WTC11 (cell line): ENCODE measurements around the gene TNFRSF4. TPM values are rescaled to one million over a fixed set of nuclear protein-coding genes. Genes with fewer than 3 reads are reported as not detected.
A peak's percentile ranks its signal among the peaks of the same experiment; 100 is the strongest.
"Not testable (repeated sequence)": the region's sequence is repeated elsewhere in the genome, so short reads cannot be mapped to it uniquely, and the experiment has no call there.

Source experiments
- ATAC-seq: fragments of 200-7000 bp; cut with Tn5 transposase; 2 replicates; pipeline ENCODE4 v1.10.0; 2021; ENCODE audit warnings: mild to moderate bottlenecking, moderate library complexity
- CTCF ChIA-PET: fragments of 300-600 bp; sonication (Branson Sonifier 250); formaldehyde crosslinking; loops from one replicate; lab custom pipeline; 2021; ENCODE audit warnings: antibody characterized with exemption; lab: Charles Lee
- POLR2A ChIA-PET: fragments of 350-600 bp; sonication (Branson Sonifier 250); formaldehyde crosslinking; loops from one replicate; lab custom pipeline; 2021; ENCODE audit warnings: antibody characterized with exemption; lab: Charles Lee
- DNase-seq: peaks from one replicate; pipeline ENCODE4 v3.0.0; 2021; ENCODE audit warnings: low spot score
- H3K27ac Mint-ChIP-seq: 2 replicates; pipeline ENCODE4 v1.8.0; 2021; ENCODE audit warnings: mixed read lengths
- H3K27me3 Mint-ChIP-seq: 2 replicates; pipeline ENCODE4 v1.8.0; 2021; ENCODE audit warnings: low read depth, mild to moderate bottlenecking, moderate library complexity, mixed read lengths
- H3K36me3 Mint-ChIP-seq: 2 replicates; pipeline ENCODE4 v1.8.0; 2021; ENCODE audit warnings: mixed read lengths
- H3K4me1 Mint-ChIP-seq: 2 replicates; pipeline ENCODE4 v1.8.0; 2022; ENCODE audit warnings: mixed read lengths
- H3K4me3 Mint-ChIP-seq: 2 replicates; pipeline ENCODE4 v1.8.0; 2021; ENCODE audit warnings: mild to moderate bottlenecking, moderate library complexity, mixed read lengths
- H3K9me3 Mint-ChIP-seq: 2 replicates; pipeline ENCODE4 v1.8.0; 2021; ENCODE audit warnings: mixed read lengths
- ATF1 ChIP-seq: sonication (generic); formaldehyde crosslinking; IDR thresholded peaks from 2 replicates; pipeline ENCODE4 v1.8.1; 2023; ENCODE audit warnings: mild to moderate bottlenecking, moderate library complexity, missing genetic modification reagents
- E2F4 ChIP-seq: sonication (generic); formaldehyde crosslinking; IDR thresholded peaks from 2 replicates; pipeline ENCODE4 v1.8.1; 2022; ENCODE audit warnings: low read depth, mild to moderate bottlenecking, moderate library complexity, missing genetic modification reagents, borderline replicate concordance
- ESRRA ChIP-seq: sonication (generic); formaldehyde crosslinking; IDR thresholded peaks from 2 replicates; pipeline ENCODE4 v1.8.1; 2022; ENCODE audit warnings: mild to moderate bottlenecking, missing genetic modification reagents, borderline replicate concordance
- NR1H2 ChIP-seq: sonication (generic); formaldehyde crosslinking; IDR thresholded peaks from 2 replicates; pipeline ENCODE4 v1.9.0; 2021; ENCODE audit warnings: mild to moderate bottlenecking, moderate library complexity, missing genetic modification reagents
- SOX15 ChIP-seq: fragments of 250-450 bp; sonication (Bioruptor Pico); IDR thresholded peaks from 2 replicates; pipeline ENCODE4 v1.9.0; 2021; ENCODE audit warnings: mild to moderate bottlenecking
- ZBTB43 ChIP-seq: sonication (generic); formaldehyde crosslinking; IDR thresholded peaks from 2 replicates; pipeline ENCODE4 v1.8.1; 2023; ENCODE audit warnings: mild to moderate bottlenecking, missing genetic modification reagents
- ZNF317 ChIP-seq: sonication (generic); formaldehyde crosslinking; IDR thresholded peaks from 2 replicates; pipeline ENCODE4 v1.8.1; 2023; ENCODE audit warnings: low read depth, mild to moderate bottlenecking, moderate library complexity, missing genetic modification reagents, borderline replicate concordance
- ZNF423 ChIP-seq: fragments of 250-450 bp; sonication (Bioruptor Pico); IDR thresholded peaks from 2 replicates; pipeline ENCODE4 v2.1.2; 2022; ENCODE audit warnings: mild to moderate bottlenecking, moderate library complexity
- total RNA-seq: library from RNA; stranded (reverse); gene quantifications from 3 replicates; pipeline ENCODE4 v1.2.3, GENCODE V29; 2021
- TF ChIP-seq, protein P1 (sequence below): sonication (generic); formaldehyde crosslinking; IDR thresholded peaks from 2 replicates; pipeline ENCODE4 v1.8.1; 2023; ENCODE audit warnings: mild to moderate bottlenecking, missing genetic modification reagents
- TF ChIP-seq, protein P2 (sequence below): sonication (generic); formaldehyde crosslinking; IDR thresholded peaks from 2 replicates; pipeline ENCODE4 v1.8.0; 2023; ENCODE audit warnings: missing genetic modification reagents
- TF ChIP-seq, protein P3 (sequence below): sonication (generic); formaldehyde crosslinking; conservative IDR thresholded peaks from 2 replicates; pipeline ENCODE4 v1.8.1; 2022; ENCODE audit warnings: mild to moderate bottlenecking, missing genetic modification reagents

The TNFRSF4 gene
- total RNA-seq, 1 experiment from 2014 or later = 0.33 TPM

DNA sequence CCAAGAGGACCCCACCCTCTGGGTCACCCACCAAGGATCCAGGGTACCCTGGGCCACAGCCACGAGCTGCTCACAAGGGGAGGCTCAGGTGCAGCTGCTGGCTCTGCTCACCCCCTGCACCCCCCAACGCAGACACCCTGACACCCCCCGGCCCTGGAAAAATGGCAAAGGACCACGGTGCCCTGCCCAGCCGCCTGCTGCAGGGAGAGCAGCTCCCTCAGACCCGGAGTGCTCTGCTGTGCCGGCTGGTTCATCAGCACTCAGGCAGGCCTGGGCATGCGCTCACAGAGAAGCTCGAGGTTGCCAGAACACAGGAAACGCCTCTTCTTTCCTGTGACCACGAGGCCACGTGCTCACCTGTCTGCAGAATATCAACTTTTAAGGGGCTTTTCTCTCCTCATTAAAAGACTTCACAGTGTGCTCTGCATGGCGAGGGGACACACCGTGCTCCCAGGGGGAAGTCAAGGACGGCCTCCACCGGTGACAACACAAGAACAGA is 36.9 kb upstream of the TNFRSF4 start:
- H3K4me1 Mint-ChIP-seq = no peaks in the 10 kb centered on the region
- DNase-seq (no peak), ATAC-seq (no peak)
- H3K9me3 Mint-ChIP-seq = no peaks in the 10 kb centered on the region
- TF ChIP-seq, protein P1, sequence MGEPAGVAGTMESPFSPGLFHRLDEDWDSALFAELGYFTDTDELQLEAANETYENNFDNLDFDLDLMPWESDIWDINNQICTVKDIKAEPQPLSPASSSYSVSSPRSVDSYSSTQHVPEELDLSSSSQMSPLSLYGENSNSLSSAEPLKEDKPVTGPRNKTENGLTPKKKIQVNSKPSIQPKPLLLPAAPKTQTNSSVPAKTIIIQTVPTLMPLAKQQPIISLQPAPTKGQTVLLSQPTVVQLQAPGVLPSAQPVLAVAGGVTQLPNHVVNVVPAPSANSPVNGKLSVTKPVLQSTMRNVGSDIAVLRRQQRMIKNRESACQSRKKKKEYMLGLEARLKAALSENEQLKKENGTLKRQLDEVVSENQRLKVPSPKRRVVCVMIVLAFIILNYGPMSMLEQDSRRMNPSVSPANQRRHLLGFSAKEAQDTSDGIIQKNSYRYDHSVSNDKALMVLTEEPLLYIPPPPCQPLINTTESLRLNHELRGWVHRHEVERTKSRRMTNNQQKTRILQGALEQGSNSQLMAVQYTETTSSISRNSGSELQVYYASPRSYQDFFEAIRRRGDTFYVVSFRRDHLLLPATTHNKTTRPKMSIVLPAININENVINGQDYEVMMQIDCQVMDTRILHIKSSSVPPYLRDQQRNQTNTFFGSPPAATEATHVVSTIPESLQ (CRISPR knock-in tag) = no peak
- CTCF ChIA-PET = interaction anchor here (0.8 to 1.9 kb wide), 11 partner anchors 11 to 266 kb away, joined by 3 to 9 read pairs (median 4); partner anchors contain the start of gene ISG15
- POLR2A ChIA-PET = no interaction called here
- H3K27me3 Mint-ChIP-seq = no peaks in the 10 kb centered on the region
- H3K36me3 Mint-ChIP-seq = peaks cover 26% of the 10 kb centered on the region
- no peak overlapping the region for H3K4me3 Mint-ChIP-seq
- peak overlapping the region; percentile 92 for H3K27ac Mint-ChIP-seq

GRCh38 chr1:1248009-1248913 is 34.3 kb upstream of the TNFRSF4 start:
- H3K36me3 Mint-ChIP-seq, H3K4me1 Mint-ChIP-seq, ATAC-seq, H3K27ac Mint-ChIP-seq, H3K4me3 Mint-ChIP-seq, DNase-seq, POLR2A ChIA-PET, H3K27me3 Mint-ChIP-seq, CTCF ChIA-PET, H3K9me3 Mint-ChIP-seq: not testable (repeated sequence)

- no peaks in the 10 kb centered on the region for H3K27me3 Mint-ChIP-seq
- no peak overlapping the region for H3K27ac Mint-ChIP-seq
- ATAC-seq (no peak), DNase-seq (no peak)
- H3K4me3 Mint-ChIP-seq = no peak overlapping the region
- no peaks in the 10 kb centered on the region for H3K4me1 Mint-ChIP-seq
- POLR2A ChIA-PET = interaction anchor here (0.7 kb wide), 1 partner anchor 21 kb away, joined by 4 read pairs; no protein-coding TSS in a partner anchor
- no peaks in the 10 kb centered on the region for H3K9me3 Mint-ChIP-seq
- peaks cover 2% of the 10 kb centered on the region; the same call in 1 of the 2 replicates for H3K36me3 Mint-ChIP-seq
- CTCF ChIA-PET = interaction anchor here (0.7 to 2.1 kb wide), 4 partner anchors 11 to 244 kb away, joined by 4 to 9 read pairs (median 6); no protein-coding TSS in a partner anchor
- TF ChIP-seq, protein P2, sequence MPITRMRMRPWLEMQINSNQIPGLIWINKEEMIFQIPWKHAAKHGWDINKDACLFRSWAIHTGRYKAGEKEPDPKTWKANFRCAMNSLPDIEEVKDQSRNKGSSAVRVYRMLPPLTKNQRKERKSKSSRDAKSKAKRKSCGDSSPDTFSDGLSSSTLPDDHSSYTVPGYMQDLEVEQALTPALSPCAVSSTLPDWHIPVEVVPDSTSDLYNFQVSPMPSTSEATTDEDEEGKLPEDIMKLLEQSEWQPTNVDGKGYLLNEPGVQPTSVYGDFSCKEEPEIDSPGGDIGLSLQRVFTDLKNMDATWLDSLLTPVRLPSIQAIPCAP (CRISPR knock-in tag) = no peak
- TF ChIP-seq ESRRA (CRISPR knock-in tag) = no peak
- no peak for TF ChIP-seq NR1H2 (CRISPR knock-in tag)
- TF ChIP-seq, protein P3, sequence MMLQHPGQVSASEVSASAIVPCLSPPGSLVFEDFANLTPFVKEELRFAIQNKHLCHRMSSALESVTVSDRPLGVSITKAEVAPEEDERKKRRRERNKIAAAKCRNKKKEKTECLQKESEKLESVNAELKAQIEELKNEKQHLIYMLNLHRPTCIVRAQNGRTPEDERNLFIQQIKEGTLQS (CRISPR knock-in tag) = no peak
- TF ChIP-seq E2F4 (CRISPR knock-in tag) = no peak
- TF ChIP-seq ZNF423 (CRISPR knock-in tag) = no peak
- no peak for TF ChIP-seq ATF1 (CRISPR knock-in tag)
- no peak for TF ChIP-seq ZBTB43
- TF ChIP-seq, protein P1 (CRISPR knock-in tag) = no peak
- TF ChIP-seq SOX15 (CRISPR knock-in tag) = no peak
- no peak for TF ChIP-seq ZNF317 (CRISPR knock-in tag)
These were observed 33.5 kb upstream of the TNFRSF4 start for GRCh38 chr1:1247341-1247913.
